GM19023 (cell line): ENCODE data around the gene C10orf53.
"Not testable (repeated sequence)": the region's sequence is repeated elsewhere in the genome, so short reads cannot be mapped to it uniquely, and the experiment has no call there.

Experiments
- ATAC-seq: cut with Tn5 transposase; IDR thresholded peaks from one replicate; pipeline ENCODE4 v1.9.1; 2021; ENCODE audit warnings: mild to moderate bottlenecking, moderate library complexity; ENCODE audit not compliant: unreplicated experiment

C10orf53 gene

DNA sequence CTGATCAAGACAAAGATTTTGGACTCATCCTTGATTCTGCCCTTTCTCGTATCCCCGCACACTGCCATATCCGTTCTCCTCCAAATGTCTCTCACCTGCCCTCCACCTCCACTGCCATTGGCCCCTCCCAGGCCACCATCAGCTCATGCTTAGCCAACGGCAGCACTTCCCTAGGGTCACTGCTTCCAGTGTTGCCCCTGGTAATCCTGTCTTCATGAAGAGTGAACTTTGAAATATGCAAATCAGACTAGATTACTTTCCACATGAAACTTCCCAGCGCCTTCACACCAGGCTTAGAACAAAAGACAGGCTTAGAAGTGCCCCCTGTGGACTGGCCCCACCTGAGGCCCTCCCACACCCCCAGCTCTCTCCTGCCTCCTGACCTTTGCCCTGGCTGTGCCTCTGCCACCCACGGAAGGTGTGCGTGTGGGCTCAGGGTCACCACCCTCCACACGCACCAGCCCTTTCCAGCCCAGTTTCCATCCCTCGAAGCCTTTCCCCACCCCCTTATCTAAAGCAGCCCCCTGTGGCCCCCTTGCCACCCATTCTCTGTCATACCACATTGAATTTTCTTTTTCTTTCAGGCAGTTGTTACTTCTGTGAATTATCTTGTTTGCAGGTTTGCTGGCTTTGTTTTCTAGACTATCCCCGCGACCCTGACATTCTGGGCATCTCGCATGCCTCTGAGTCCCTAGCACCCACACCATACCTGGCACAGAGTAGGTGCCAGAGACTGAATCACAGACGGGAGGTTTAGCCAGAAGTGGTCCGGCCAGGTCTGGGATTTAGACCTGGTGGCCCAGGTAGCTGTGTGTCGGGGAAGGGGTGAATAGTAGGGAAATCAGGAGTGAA, 26.8 kb upstream of the C10orf53 start:
- ATAC-seq: no peak

DNA sequence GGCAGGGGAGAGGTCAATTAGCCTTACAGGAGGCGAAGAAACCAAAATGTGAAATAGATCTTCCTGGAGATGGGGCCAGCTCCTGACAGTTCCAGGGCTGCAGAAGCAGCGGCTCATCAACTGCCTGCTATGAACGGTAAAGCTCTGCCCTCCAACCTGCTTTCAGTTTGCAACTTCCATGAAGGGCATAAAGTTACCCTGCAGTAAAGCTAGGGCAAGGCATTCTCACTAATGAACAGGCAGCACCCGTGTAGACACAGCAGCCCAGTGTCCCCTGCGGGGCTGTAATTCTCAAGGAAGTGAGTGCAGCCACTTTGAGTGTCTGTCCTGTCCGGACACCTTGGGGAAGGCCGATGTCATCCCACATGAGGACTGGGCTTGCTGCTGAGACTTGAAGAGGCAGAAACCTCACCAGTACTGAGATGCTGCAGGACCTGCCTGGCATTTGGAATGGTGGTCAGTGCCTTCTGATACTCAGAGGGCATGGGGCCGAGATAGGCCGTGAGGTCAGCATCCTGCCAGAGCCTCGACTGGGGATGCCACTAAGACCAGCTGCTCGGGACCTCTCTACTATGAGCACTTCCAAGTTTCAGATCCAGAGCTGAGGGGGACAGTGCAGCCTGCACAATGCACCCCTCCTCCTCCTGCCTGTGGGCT, 26.1 kb upstream of the C10orf53 start:
- ATAC-seq: no peak

DNA sequence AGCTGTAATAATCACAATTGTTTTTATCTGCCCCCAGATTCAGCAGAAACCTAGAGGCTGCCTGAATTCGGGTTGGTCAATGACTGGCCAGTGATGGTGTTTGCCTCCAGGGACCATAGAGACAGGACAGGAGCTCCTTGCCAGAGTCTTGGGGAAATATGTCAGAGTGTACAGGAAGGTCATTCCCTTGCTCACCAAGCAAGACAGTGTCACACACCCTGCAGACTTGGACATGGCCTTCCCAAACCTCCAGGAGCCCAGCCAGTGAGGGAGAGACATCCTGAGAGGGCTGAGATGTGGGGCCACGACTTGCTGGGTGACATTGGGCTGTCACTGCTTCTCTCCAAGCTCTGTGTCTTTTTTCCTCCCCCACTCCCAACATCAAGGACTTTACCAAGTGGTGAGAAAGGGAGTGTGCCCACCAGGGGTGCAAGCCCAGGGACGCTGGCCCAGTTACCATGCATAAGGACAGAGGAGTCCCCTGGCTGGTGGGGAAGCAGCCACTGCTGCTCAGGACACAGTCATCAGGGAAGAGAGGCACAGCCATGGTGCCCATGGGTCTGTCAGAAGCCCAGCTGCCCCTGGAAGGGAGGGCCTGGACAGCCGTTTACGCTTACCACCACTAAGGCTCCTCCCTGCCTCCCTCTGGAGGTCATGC, 25.3 kb upstream of the C10orf53 start:
- ATAC-seq: no peak

DNA sequence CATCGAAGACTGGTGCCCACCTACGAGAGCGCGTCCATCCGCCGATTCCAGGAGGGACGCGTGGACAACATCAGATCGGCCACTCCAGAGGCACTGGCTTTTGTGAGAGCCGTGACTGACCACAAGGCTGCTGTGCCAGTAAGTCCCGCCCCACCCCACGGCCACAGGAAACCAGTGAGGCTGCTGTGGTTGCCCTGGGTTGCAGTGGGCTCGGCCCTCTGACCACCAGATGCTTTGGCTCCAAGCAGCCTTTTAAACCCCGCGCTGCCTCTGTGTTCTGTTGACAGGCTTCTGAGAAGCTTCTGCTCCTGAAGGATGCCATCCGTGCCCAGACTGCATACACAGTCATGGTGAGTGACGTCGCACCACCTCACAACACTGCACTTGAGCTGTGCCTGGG, 24.4 kb upstream of the C10orf53 start:
- no peak for ATAC-seq

DNA sequence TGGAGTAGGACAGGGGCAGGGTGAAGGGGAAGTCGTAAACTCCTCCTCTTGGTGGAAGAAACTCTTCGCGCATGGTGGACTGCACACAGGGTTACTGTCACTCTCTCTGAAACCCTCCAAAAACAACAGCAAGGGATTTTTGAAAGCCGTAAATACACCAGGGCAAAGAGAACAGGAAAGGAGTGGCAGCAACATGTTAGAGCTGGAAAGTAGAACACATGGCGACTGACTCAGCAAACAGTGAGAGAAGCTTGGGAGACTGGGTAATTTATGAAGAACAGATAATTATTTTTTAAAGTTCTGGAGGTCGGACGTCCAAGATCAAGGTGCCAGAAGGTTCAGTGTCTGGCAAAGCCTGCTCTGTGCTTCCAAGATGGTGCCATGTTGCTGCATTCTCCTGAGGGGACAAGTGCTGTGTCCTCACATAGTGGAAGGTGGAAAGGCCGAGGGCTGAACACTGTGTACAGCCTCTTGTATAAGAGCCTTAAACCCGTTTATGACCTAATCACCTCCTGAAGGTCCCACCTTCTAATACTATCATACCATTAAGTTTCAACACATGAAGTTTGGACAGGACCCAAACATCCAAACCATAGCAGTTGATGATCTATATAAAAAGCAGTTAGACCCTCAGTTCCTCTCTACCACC, 22.5 kb upstream of the C10orf53 start:
- no peak for ATAC-seq

DNA sequence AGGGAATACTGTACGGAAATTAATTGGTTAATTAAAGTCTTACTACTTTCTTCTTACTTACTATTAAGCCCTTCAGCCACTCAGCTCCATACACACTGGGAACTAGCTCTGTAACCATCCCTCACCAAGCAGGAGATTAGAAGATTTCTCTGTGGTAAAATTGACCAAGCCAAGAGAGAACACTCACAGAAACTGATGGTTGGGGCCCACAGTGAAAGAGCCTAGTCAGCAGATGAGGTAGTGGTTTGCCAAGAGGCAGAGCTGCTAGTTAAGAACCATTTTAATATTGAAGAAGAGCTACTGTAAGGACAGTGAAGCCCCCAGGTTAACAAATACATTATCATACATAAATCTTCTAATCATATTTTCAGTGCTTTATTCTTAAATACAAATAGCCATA, 21.8 kb upstream of the C10orf53 start:
- no peak for ATAC-seq

DNA sequence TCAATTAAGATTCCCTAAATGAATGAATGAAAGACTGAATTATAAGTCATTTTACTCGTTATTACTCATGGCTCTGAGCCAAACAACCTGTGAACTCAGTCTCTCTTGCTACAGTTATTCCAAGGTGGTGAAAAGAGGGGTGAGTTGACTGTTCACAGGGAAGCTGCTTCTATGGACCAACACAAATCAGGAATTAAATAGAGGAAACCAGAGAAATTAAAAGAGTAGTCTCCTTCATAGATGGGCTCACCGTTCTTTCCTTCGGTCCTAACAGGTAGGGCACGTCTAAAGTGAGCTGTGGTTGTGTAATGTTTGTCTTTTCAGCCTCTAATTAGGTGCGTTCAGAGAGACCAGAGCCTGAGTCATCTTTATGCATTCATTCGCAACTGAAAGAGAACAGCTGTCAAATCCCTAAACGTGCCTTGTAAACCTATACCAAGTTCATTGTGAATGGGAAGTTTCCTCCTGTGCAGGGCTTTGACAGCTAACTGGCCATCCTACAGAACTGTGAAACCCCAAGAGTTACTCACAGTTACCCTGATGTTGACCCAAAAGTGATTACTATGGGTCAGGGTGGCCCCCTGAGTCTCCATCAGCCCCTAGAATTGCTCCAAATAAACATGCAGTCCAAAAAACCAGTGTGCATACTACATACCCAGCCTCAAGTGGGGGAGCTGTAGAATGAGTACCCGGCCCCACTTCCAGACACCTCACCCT, 18.2 kb upstream of the C10orf53 start:
- no peak for ATAC-seq

DNA sequence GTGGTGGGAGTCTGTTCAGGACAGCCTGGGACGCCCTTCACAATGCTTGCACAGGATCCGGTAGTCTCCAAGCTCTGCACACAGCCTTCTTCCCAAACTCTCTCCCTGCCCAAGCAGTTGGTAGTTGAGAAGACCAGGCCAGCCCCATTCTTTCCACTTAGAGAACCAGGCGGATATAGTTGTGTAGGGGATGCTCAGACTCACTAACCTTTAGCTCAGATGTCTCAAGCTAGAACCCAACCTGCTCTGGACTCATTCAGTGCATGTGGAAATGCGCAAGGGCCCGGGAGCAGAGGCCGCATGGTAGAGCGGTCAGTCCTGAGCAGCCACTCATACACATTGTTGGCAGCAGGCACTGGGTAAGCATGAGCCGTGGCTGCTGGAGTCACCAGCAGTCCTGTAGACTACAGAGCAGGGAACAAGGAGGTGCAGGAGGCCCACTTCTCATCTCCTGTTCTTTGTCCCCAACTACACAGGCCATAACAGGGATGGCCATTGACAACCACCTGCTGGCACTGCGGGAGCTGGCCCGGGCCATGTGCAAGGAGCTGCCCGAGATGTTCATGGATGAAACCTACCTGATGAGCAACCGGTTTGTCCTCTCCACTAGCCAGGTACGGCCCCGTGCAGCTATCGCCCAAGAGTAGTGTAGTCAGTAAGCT, 17.2 kb upstream of the C10orf53 start:
- no peak for ATAC-seq

DNA sequence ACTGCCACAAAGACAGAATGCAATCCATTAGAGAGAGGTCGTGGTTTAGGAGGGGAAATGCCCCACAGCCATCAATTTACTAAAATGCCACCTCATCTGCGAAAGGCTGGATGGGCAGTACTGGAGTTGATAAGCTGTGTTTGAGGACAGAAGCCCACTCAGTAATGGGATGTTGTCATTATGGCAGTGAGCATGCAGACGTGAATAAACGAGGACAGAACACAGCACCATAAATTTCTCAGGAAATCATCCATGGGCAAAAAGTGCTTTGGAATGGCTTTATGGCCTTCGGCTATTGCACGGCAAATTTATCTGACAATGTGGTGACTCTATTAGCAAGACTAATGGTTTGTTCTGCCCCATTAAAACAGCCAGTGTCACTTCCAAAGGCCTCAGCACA, 15.9 kb upstream of the C10orf53 start:
- no peak for ATAC-seq

DNA sequence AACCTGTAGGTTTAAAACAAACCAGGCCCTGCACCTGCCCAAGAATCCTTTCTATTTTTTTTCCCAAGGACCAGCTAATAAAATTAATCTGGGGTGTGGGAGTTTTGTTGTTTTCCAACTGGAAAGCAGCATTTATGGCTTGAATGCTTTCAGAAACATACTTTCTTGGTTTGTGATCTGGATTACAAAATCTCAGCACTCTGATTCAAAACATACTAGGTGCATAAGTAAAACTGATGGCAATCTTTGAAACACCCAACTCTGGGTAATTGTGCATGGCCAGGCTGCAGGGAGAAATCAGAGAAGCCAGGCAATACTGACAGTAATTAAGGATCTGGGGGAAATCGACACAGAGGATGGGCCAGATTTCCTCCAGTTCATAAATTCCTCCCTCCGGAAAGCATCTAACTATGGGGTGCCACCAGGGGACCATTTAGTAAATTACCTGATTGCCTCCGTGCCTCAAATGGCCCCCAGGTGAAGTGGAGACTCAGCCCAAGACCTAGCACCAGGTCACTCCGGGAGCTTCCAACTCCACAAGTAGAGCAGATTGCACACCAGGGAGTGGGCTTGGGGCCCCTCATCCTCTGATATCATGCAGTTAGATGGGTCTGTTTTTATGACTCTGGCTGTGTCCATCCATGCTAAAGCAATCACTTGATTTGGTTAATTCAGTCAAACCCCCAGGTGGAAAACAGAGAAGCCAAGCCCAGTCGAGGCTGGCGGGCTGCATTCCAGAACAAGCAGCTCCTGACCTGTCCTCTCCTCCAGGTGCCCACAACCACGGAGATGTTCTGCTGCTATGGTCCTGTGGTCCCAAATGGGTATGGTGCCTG, 15.2 kb upstream of the C10orf53 start:
- ATAC-seq: no peak

DNA sequence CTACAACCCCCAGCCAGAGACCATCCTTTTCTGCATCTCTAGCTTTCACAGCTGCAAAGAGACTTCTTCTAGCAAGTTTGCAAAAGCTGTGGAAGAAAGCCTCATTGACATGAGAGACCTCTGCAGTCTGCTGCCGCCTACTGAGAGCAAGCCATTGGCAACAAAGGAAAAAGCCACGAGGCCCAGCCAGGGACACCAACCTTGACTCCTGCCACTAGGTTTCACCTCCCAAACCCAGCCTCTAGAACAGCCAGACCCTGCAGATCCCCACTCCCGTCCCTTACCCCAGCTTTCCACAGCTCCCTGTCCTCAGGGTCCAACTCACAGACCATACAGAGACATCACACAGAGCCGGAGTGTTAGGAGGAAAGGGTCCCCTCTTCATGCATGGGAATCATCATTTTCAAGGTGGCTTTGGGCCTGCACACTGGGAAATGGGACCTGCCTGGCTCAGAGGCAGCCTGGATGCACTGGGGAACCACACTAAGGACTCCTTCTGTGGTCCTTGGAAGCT, 14.6 kb upstream of the C10orf53 start:
- no peak for ATAC-seq

DNA sequence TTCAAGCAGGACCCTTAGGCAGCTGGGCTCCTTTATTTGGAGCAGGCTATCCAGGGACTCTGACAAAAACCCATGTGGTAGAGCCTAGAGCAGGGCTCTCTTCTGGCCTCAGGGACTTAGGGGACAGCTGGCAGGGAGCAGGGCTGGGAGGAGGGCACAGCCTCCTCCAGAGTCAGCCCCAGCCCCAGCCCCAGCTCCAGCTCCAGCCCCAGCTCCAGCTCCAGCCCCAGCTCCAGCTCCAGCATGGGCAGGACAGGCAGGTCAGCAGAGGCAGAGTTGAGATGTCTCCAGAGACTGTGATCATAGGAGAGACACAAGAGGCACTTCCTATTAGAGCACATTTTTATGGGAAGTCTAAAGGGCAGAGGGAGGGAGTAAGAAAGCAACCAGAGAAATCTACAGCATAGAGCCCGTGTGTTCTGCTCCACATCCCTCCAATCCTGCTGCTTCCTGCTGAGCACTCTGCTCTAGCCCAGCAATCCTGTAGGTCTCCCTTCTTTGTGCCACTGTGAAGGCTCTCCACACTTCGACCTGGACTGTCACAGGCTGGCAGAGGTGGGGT, 13.3 kb upstream of the C10orf53 start:
- no peak for ATAC-seq

DNA sequence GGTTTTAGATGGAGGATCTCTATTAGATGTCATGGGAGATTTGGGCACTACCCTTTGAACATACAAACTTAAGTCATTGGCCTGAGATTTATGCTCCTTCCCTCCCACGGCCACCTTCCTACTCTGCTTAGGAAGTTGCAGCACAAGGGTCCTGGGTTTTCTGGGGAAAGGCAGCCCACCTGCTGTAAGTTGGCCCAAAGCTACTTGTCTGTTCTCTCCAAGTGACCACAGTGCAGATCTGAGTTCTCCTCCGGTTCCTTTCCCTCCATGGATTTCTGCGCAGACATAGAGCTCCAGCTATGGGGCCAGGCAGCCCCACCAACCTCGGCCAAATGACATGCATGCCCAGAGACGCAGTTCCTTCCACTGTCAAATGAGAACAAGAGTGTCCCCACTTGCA, 12.8 kb upstream of the C10orf53 start:
- no peak for ATAC-seq

DNA sequence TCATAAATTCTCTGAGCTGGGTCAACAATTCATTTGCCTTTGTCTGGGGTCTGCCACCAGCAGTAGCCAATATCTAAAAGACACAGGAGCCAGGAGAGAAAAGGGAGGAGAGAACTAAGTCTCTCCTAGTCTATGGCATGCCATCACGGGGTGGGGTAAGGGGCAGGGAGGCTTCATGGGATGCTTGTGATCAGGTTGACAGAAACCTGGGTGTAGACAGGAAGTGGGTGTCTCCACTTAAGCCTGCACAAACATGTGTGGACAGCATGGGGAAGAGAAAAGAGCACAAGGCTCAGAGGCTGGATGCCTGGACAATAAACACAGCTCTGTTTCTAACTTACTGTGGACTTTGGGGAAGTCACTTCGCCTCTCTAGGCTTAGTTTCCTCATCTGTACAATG, 11.5 kb upstream of the C10orf53 start:
- ATAC-seq: no peak

DNA sequence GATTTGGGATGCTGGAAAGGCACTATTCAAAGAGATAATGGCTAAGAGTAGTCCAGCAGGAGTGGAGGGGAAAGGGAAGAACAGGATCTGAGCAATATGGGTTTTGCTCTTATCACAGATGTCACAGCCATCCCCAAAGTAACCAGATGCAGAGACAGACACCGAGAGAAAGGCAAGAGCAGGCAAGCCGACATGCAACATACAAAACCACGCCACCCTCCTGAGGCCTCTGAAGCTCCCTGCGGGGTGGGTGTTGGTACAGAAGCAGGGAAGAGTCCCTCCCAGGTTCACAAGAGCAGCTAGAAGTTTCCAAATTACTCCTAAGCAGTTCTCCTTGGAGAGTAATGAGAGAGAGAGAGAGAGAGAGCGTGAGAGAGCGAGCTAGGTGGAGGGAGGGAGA, 10.8 kb upstream of the C10orf53 start:
- no peak for ATAC-seq

DNA sequence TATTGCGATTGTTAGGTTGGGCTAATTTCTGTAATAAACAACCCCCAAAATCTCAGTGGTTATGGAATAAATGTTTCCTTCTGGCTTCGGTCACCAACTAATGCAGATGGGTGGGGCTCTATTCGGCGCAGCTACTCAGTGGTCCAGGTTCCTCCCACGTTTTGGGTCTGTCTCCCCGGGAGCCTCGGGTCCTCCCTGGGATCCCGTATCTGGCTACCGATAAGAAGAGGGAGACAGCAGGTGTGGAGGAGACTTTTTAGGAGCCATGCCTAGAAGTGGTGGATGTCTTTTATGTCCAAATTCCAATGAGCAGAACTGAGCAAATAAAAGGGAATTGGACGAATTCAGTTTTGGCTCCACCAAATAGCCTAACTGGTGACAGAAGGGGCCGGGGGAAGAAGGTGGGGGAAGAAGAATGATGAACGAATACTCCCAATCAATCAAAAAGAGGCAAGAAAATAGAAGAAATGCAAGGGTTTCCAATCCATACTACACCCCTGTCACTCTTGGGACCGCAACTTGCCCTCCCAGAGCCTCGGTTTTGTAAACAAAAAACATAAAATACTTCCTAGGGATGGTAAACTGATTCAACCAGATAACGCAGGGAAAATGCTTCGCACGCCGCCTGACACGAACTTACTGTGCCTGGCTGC, 498 bp upstream of the C10orf53 start:
- ATAC-seq: no peak

DNA sequence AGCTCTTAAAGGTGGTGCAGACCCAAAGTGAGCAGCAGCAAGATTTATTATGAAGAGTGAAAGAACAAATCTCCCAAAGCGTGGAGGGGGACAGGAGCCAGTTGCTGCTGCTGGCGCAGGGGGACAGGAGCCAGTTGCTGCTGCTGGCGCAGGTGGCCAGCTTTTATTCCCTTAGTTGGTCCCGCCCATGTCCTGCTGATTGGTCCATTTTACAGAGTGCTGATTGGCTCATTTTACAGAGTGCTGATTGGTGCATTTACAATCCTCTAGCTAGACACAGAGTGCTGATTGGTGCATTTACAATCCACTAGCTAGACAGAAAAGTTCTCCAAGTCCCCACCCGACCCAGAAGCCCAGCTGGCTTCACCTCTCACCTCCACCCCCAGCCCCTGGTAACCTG, 3.0 kb downstream of the C10orf53 start:
- ATAC-seq: not testable (repeated sequence)

DNA sequence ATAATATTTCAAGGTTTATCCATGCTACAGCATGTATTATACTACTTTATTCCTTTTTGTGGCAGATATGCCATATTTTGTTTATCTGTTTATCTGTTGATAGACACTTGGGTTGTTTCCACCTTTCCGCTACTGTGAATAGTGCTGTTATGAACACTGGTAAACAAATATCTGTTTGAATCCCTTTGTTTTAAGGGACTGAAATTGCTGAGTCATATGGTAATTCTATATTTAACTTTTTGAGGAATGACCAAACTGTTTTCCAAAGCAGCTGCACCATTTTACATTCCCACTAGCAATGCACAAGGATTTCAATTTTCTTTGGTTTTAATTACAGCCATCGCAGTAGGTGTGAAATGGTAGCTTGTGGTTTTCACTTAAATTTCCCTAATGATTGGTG, 3.4 kb downstream of the C10orf53 start:
- no peak for ATAC-seq
